CD4-positive, alpha-beta T cell treated with Interleukin-6 for 4 hours (primary cell): Measurements from ENCODE around the gene GALNT9.

ENCODE experiments used
- DNase-seq: peaks from one replicate; pipeline ENCODE4 v3.0.0-alpha.2; 2020; ENCODE audit warnings: mixed read lengths

Gene GALNT9

GRCh38 chr12:132292328-132293319, 36.8 kb downstream of the GALNT9 start:
- DNase-seq: no peak

- DNase-seq: no peak
These were observed 37.8 kb downstream of the GALNT9 start for GRCh38 chr12:132291402-132292175.

GRCh38 chr12:132290203-132290540, 39.2 kb downstream of the GALNT9 start:
- no peak for DNase-seq

GRCh38 chr12:132289356-132290202, 39.8 kb downstream of the GALNT9 start:
- DNase-seq: no peak

GRCh38 chr12:132288516-132289215, 40.7 kb downstream of the GALNT9 start:
- DNase-seq: no peak

GRCh38 chr12:132287391-132288238, 41.8 kb downstream of the GALNT9 start:
- no peak for DNase-seq

GRCh38 chr12:132286912-132287311, 42.5 kb downstream of the GALNT9 start:
- no peak for DNase-seq

- DNase-seq: peak; percentile 8
These were observed 43.3 kb downstream of the GALNT9 start for GRCh38 chr12:132285991-132286681.

- DNase-seq: no peak
These were observed 44.3 kb downstream of the GALNT9 start for GRCh38 chr12:132284827-132285741.

- no peak for DNase-seq
These were observed 45.1 kb downstream of the GALNT9 start for GRCh38 chr12:132284071-132284826.

- peak; percentile 63 for DNase-seq
These were observed 46.2 kb downstream of the GALNT9 start for GRCh38 chr12:132282950-132283771.

GRCh38 chr12:132282031-132282949, 47.1 kb downstream of the GALNT9 start:
- no peak for DNase-seq

- DNase-seq: no peak
These were observed 48.4 kb downstream of the GALNT9 start for GRCh38 chr12:132281038-132281437.

- DNase-seq: no peak
These were observed 49.0 kb downstream of the GALNT9 start for GRCh38 chr12:132280406-132280805.

GRCh38 chr12:132279930-132280329, 49.5 kb downstream of the GALNT9 start:
- no peak for DNase-seq

GRCh38 chr12:132279184-132279889, 50.1 kb downstream of the GALNT9 start:
- no peak for DNase-seq
